Ecto neural progenitor cell (in vitro differentiated cells): ENCODE measurements around the gene KCNJ6.
"Not testable (repeated sequence)": the region's sequence is repeated elsewhere in the genome, so short reads cannot be mapped to it uniquely, and the experiment has no call there.

Experiments
- DNase-seq: peaks from one replicate; pipeline ENCODE4 v3.0.0-alpha.2; 2018; ENCODE audit warnings: low spot score

KCNJ6 gene

DNA sequence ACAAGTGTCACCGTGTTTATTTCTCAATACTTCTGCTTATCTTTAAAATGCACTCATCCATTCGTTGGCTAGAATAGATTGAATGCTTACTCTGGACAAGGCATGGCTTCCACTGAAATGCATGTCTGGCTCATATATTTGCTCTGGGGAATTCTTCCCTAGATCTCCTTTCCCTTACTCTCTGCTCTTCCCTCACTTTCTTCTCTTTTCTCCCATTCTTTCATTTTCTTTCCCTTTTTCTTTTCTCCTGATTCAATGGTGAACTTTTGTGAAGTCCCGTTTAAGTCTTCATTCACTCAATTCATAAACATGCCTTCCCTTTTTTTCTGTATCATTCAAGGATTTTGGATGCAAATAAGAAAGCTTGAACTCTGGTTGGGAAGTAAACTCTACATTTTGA, 315.2 kb downstream of the KCNJ6 start:
- DNase-seq, result no peak

DNA sequence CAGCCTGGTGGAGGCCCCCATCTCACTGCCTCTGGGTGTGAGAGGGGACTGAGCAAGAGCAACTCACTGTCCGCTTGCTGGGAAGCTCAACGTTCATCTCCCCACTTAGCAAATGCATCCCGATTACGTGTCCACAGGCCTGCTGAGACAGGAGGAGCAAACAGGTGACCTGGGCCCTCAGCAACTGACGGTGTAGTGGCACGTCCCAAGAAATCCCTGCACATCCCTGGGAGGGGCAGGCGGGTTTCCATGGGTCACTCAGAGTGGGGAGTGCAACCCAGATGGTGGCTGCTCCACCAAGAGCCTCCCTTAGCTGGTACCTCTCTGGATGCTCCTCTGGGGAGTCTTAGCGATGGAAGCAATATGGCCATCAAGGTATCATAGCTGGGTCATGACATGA, 320.3 kb downstream of the KCNJ6 start:
- DNase-seq, result no peak

DNA sequence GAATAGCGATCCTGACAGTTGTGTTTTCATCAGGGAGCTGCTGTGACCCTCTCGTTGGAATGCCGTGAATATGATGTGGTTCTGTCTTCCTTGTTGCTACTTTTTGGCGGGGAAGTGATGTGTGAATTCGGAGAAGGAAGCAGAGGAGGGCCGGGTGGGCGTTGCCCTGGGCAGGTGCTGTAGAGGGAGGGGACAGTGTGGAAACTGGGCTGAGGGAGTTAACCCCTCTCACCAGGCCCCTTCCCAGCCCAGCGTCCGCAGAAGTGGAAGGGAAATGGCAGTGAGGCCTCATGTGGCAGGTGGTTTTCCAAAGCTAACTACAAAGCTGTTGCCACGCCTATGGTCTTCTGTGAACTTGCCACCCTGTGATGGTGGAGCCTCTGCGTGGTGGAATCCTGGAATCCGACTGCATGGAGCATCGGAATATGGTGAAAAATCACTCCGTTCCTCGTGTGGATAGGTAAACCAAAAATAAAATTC, 321.7 kb downstream of the KCNJ6 start:
- no peak for DNase-seq

DNA sequence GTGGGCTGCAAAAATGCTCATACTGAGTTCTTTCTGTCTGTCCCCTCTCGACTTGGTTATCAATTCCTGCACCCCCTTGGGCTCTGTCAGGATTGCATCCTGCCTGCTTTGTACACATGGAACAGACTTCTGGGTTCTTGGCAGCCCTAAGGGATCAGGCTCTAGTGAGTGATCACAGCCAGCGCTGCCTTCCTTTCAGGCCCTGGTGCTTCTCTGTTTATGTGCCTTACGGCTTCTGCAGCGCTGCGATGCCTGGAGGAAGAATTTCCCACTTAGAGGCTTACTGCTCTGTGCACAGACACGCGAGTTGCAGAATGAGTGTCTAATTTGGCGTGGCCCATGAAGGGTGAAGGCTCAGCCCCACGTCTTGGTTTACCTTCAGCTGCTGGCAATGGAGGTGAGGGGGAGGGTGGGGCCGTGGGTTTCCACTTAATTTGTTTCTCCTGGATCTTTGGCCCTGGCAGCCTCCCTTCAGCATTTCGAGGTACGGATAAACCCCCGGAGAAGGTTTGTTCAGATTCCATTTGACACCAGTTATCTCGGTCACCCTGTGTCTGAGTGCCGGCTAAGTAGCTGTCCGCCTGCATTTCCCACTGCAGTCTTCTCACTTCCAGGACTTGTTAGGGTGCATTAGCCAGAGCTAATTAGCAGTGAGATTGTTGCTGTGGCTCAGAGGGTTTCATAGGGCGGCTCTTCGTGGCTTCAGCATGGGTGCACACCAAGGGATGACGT, 322.4 kb downstream of the KCNJ6 start:
- DNase-seq, result no peak

DNA sequence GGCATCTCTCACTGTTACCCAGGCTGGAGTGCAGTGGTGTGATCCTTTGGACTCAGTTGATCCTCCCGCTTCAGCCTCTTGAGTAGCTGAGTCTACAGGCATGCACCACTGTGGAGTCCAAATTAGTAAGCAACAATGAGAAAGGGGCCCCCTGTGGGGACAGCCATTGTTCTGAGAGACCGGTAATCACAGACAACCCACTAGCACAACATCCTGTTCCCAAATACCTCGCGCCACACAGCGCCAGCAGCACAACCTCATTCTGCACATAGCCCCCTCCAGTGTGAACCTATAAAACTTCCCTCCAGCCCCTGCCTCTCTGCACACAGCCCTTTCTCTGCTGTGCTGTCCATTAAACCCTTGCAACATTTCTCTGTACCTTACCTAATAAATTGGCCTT, 323.2 kb downstream of the KCNJ6 start:
- peak; percentile 69 for DNase-seq

DNA sequence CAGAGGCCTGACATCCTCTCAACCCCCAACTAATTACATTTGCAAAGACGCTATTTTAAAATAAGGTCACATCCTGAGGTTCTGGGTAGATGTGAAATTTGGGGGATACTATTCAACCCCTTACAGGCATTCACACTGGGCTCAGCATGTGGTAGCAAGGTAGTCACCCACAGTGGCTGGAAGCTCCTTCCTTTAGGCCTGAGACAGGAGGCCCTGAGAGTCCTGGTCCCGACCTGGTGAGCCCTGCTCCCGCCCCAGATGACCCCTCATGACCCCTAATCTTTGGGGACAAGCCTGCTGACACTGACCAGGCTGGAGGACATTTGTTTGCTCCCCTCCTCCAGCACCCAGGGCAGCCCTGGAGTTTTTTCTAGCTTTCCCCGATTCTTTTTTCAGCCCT, 323.8 kb downstream of the KCNJ6 start:
- no peak for DNase-seq

DNA sequence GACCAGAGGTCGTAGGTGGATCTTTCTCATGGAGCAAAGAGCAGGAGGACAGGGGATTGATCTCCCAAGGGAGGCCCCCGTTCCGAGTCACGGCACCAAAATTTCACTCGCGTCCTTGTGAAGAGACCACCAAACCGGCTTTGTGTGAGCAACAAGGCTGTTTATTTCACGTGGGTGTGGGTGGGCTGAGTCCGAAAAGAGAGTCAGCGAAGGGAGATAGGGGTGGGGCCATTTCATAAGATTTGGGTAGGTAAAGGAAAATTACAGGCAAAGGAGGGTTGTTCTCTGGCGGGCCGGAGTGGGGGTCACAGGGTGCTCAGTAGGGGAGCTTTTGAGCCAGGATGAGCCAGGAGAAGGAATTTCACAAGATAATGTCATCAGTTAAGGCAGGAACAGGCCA, 324.3 kb downstream of the KCNJ6 start:
- DNase-seq, result not testable (repeated sequence)

DNA sequence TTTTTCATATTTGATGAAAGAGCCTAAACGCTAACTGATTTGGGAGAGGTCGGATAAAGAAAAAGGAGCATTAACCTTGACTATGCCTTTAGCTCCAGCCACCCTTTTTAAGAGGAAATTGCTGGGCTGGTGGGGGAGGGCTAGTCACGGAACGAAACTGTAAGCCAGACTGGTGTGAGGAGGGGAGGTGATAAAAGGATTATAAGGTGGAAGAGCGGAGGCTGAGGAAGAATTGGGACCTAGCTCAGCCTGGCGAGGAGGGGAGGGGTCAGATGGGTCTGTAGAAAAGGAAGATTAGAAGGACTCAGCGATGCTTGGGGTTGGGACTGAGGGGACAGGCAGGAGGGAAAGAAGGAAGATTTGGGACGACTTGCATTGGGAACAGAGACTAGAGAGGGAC, 325.4 kb downstream of the KCNJ6 start:
- not testable (repeated sequence) for DNase-seq

DNA sequence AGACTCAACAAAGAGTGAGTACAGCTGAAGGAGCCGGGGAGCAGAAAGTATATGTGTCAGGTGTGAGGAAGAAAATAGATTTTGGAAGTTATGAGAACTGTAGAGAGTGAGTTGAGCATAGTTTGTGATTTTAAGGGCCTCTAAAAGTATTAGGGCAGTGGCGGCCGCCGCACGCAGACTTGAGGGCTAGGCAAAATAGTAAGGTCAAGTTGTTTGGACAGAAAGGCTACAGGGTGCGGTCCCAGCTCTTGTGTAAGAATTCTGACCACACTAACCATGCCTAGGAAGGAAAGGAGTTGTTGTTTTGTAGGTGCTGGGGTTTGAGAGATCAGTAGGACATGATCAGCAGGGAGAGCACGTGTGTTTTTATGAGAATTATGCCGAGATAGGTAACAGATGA, 327.6 kb downstream of the KCNJ6 start:
- not testable (repeated sequence) for DNase-seq

DNA sequence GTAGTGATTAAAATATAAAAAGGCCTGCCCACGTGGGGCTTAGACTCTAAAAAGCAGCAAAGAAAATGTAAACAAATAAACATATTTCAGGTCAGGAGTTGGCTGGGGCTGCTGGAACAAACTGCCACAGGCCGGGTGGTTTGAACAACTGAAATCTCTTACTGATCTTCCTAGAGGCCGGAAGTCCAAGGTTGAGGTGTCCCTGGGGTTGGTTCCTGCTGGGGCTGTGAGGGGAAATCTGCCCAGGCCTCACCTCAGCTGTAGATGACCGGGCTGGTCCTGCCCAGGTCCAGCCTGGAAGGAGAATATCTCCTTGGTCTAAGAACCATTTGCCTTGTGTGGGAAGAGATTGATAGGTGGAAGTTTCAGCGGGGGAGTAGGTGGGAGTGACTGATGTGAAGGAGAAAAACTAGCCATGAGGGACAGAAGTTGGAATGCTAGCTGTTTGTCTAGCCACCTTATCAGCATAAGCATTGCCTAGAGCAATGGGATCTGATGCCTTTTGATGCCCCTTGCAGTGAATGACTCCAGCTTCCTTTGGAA, 328.6 kb downstream of the KCNJ6 start:
- DNase-seq, result no peak

DNA sequence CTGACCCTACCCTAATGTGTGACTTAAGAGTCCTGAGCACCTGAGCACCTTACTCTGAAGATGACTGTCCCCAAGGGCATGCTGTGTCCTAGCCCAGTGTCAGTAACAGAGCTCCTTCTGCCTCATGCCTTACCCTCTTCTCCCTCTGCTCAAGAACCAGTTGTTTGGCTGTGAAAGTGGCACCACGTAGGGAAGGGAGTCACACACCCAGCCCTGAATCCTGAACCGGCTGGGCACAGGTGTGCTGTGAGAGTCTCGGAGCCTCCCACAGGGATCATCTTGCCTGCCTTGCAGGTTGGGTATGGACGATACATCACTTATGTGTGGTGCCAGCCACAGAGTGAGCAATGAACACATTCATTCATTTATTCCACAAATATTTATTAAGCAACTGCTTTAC, 329.1 kb downstream of the KCNJ6 start:
- DNase-seq, result no peak

DNA sequence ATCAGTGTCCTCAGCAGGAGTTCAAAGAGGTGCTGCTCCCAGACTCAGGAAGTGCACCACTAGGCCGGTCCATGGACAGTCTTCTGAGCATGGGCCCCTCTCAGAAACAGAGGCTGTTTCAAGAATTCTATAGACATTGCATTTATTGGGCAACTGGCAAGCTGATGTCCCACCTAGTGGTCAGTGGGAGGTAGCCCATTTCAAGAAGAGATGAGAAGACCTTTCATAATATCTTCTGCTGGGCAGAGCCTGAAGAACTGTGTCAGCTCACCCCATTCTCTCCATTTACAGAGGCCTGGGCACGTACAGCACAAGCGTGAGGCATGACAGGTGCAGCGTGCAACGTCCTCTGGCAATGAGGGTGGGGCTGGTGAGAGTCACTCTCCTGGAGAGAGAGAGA, 333.7 kb downstream of the KCNJ6 start:
- no peak for DNase-seq

DNA sequence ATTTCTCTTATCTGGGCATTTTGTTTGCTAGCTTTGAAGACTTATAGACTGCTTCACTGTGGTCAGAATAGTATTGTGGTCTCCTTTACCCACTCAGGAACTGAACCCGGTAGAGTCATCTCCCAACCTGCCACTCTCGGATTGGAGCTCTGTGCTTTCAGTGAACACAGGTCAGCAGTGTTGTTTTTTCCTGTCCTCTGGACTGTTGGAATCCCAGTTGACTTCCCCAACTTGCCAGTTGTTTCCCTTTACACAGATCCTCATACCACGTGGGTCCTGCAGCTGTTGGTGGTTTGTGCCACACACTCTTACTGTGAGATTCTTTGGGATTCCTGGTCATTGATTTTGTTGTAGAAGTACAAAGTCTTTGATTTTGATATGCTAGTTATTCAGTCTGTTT, 335.6 kb downstream of the KCNJ6 start:
- DNase-seq, result no peak

DNA sequence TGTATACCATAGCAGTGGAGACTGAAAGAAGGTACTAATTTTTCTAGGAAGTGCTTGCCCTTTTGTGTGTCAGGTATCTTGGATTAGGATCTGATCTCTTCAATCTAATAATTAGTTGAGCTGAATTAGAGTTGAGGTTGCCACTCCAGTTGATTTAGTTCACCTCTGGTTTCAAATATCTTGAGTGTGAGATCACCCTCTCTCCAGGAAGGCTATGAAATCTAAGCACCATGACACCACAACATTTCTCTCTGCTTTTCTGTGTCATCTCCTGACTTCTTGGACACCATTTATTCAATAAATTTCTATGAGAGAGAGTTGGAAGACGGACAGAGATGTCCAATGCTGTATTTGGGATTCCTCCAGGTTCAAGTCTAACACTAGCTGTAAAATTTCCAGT, 336.9 kb downstream of the KCNJ6 start:
- no peak for DNase-seq

DNA sequence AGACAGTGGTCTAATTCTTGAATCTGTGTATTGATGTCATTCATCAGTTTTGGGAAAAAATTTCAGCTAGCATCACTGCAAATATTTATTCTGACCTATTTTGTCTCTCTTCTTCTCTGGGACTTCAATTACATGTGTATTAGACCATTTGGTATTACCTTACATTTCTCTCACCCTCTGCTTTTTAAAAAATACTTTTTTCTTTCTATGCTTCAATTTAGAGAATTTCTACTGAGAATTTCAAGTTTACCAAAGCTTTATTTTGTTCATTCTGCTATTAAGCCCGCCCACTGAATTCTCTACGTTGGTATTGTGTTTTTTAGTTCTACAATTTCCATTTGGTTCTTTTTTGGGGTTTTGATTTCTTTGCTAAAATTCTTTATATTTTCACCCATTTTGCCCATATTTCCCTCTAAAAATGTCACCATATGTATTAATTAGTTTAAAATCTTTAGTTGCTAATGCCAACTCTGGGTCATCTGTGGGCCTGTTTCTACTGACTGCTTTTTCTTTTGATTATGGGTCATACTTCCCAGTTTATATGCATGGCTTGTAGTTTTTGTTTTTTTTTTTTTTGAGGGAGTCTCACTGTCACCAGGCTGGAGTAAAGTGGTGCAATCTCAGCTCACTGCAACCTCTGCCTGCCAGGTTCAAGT, 337.7 kb downstream of the KCNJ6 start:
- no peak for DNase-seq

DNA sequence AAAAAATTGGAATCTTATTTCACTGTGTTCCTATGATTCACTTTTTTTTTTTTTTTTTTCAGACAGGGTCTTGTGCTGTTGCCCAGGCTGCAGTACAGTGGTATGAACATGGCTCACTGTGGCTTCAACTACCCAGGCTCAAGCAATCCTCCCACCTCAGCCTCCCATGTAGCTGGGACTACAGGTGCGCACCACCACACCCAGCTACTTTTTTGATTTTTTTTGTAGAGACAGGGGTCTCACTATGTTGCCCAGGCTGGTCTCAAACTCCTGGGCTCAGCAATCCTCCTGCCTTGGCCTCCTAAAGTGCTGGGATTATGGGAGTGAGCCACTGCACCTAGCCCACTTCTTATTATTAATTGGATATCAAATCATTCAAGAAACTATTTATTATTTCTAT, 339.3 kb downstream of the KCNJ6 start:
- not testable (repeated sequence) for DNase-seq

DNA sequence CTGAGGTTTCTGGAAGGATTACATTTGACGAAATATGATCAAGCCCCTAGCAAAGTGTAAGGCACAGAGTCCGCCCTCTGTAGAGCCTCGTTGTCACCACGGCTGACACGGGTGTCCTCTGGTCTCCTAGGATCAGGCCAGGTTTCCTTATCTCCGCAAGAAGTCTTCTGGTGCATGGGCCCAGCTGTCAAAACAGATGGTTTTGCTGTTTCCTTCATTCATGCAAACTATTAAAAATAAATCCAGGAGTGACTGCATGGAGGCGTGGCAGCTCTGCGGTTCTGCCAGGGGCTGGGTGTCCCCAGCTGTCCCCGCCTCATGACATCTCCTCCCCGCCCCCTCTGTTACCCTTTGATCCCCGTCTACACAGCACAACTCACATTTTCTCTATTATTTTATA, 340.7 kb downstream of the KCNJ6 start:
- no peak for DNase-seq

DNA sequence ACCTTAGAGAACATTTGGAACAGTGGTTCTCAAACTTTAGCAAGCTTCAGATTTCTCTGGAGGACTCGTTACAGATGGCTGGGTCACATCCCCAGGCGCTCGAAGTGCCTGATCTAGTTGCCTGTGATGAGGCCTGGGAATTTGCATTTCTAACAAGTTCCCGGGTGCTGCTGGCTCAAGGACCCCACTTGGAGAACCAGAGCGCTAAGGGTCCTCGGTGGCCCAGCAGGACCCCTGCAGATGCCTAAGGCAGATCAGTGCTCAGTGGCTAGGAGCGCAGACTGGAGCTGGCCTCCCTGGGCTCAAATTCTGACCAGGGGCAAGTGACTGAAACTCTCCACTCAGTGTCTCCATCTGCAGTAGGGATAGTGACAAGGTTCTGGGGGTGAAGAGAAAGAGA, 341.5 kb downstream of the KCNJ6 start:
- no peak for DNase-seq

DNA sequence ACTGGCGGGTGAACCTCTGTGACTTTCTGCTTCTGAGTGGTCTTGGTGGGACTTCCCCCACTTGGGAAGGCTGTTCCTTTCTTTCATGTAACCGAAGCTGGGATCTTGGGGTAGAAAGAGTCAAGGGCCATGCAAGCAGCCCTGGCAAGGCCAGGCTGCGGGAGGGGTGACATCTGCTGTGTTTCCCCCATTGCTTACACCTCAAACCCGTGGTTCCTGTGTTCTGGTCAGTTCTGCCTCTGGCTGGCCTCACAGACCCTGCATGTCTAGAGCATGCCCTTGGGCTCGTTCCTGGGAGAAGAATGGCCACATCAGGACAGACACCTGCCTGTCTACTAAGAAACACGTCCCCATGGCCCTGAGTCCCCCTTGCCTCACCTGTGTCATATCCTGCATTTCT, 341.9 kb downstream of the KCNJ6 start:
- DNase-seq, result no peak

DNA sequence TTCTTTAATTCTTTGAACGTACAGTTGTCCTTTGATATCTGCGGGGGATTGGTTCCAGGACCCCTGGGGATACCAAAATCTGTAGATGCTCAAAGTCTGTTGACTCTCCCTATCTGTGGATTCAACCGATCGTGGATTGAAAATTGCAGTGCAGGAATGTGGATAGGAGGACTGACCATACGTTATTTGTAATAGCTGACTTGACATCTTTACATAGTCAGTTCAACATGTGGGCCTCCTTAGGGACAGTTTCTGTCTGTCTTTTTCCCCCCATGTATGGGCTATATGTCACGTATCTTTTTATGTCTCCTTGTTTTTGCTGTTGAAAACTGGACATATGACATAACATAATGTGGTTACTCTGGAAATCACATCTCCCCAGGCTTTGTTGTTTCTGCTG, 344.8 kb downstream of the KCNJ6 start:
- DNase-seq, result no peak

DNA sequence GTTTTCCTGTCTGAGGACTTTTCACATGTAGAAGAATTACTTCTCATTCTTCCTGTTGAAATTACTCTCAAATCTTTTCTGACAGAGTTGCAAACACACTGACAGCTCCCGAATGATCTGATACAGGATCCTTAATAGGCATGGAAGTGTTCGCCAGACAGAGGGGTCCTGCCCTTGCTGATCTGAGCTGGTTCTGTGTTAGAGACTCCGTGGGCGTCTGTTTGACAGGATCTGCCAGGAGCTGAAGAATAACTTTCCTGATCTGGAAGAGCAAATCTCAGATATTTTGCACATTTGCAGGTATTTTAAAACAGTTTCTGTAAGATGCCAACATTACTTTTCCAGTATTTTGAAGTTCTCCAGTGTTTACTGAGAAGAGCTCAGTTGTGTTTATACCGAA, 347.3 kb downstream of the KCNJ6 start:
- no peak for DNase-seq

DNA sequence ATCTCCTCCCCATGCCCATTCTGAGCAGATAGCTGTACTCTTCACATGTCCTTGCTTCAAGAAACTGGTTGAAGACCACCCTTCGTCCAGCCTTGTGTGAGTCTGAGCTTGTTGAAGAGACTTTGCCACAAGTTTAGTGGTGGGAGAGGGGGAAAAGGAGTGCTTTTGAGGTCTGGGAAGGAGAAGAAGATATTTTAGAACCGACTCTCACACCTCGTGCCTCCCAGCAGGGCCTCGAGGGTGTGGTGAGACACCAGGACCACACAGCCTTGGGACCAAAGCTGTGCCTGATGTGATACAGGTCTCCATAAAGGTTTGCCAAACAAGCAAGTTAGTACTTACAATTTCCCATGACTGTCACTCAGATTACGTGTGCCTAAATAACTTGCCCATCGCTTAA, 347.8 kb downstream of the KCNJ6 start:
- no peak for DNase-seq

DNA sequence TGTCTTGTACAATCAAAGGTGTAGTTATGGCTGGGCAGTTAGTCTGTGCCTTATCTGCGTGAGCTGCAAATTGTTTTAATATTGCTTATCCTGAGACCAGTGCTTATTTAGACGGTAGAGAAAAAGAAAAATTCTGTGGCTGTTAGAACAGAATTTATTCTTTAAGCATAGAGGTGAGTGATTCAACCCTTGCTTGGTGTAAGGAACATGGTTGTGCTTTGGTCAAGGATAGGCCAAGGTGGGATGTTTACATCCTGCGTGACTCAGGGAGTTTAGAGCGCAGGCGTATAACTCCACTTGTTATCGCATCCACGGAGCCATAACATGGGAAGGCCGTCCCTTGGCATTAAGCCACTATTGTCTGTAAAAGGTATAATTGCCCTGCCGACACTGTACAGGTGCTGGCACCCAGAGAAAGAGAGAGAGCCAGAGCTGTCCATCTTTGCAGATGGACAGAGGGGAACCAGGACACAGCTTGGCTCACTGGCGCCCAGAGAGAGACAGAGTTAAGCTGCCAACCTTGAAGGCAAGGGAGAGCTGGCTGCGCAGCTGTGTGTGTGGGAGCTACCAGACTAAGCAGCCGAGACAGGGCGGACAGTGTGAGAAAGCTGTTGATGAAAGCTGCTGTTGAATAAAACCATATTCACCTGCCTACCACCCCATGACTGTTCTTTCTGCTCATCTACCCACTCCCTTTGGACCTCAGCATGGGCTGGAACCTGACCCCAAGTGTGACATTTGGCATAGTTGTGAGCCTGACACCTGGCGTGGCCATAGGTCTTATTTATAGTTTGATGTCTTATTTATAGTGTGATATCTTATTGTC, 349.3 kb downstream of the KCNJ6 start:
- no peak for DNase-seq
